HG03196 (cell line): ENCODE measurements around the gene CCDC51.

ENCODE experiments used
- ATAC-seq: cut with Tn5 transposase; IDR thresholded peaks from one replicate; pipeline ENCODE4 v1.9.1; 2021; ENCODE audit not compliant: unreplicated experiment

CCDC51 gene

DNA sequence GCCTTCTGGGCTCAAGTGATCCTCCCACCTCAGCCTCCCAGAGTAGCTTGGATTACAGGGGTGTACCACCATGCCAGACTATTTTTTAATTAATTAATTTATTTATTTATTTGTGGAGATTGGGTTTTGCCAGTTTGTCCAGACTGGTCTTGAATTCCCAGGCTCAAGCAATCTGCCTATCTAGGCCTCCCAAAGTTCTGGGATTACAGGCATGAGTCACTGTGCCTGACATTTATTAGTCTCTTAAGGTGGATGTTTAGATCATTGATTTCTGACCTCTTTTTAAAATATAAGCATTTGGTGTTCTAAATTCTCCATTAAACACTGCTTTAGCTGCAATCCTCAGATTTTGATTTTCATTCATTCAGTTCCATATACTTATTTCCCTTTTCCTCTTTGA is 52.3 kb downstream of the CCDC51 start:
- no peak for ATAC-seq
